HEK293T (cell line): ENCODE results near the gene PLEKHA7.
"Not testable (repeated sequence)": the region's sequence is repeated elsewhere in the genome, so short reads cannot be mapped to it uniquely, and the experiment has no call there.

Experiments
- BHLHE40 ChIP-seq: fragments of 450-650 bp; IDR thresholded peaks from 2 replicates; pipeline ENCODE4 v1.6.1; 2016; ENCODE audit warnings: mild to moderate bottlenecking, moderate library complexity, borderline replicate concordance
- HDGF ChIP-seq: fragments of 450-650 bp; IDR thresholded peaks from 2 replicates; pipeline ENCODE4 v1.6.1; 2017; ENCODE audit warnings: antibody characterized with exemption, borderline replicate concordance
- SUZ12 ChIP-seq: fragments of 450-650 bp; IDR thresholded peaks from 2 replicates; pipeline ENCODE4 v1.6.1; 2016; ENCODE audit warnings: mild to moderate bottlenecking

DNA sequence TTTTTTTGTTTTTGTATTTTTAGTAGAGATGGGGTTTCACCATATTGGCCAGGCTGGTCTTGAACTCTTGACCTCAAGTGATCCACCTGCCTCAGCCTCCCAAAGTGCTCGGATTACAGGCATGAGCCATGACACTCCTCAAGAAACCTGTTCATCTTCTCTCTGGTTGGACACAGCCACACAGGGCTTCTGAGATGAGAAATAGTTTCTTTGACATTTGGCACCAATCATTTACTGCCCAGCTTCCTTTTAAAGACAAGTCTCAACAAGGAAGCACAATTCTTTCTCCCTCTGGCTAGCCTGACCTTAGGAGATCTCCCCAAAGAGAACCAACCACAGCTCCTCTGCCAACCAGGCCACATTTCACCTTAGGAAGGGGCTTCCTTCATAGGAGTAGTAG lies 14.0 kb downstream of the PLEKHA7 start:
- not testable (repeated sequence) for TF ChIP-seq BHLHE40, SUZ12, HDGF
